Panc1 (cell line): ENCODE results near the gene SDK1.

ENCODE experiments used
- POLR2AphosphoS5 ChIP-seq: IDR thresholded peaks from 2 replicates; pipeline ENCODE4 v1.6.1; 2012; ENCODE audit warnings: mild to moderate bottlenecking, low read depth, low read length, moderate library complexity
- REST ChIP-seq, 2 experiments: IDR thresholded peaks; 2 replicates each; pipeline ENCODE4 v1.6.1; 2011 to 2012; ENCODE audit warnings: low read depth in 2 of 2, control low read depth in 1 of 2, low read length in 1 of 2, mild to moderate bottlenecking in 1 of 2, moderate library complexity in 1 of 2; ENCODE audit not compliant: insufficient read depth in 1 of 2
- SIN3A ChIP-seq: IDR thresholded peaks from 2 replicates; pipeline ENCODE4 v1.6.1; 2012; ENCODE audit warnings: low read depth, mild to moderate bottlenecking, low read length, moderate library complexity, borderline replicate concordance; ENCODE audit not compliant: insufficient read depth
- TCF7L2 ChIP-seq: IDR thresholded peaks from 2 replicates; pipeline ENCODE4 v1.6.1; 2011; ENCODE audit warnings: mild to moderate bottlenecking, low read depth, low read length, inconsistent platforms
- TF ChIP-seq, protein P1 (sequence below): fragments of 450-650 bp; IDR thresholded peaks from 2 replicates; pipeline ENCODE4 v1.5.1; 2017; ENCODE audit warnings: mild to moderate bottlenecking

- TF ChIP-seq SIN3A = no peak
- TF ChIP-seq, protein P1, sequence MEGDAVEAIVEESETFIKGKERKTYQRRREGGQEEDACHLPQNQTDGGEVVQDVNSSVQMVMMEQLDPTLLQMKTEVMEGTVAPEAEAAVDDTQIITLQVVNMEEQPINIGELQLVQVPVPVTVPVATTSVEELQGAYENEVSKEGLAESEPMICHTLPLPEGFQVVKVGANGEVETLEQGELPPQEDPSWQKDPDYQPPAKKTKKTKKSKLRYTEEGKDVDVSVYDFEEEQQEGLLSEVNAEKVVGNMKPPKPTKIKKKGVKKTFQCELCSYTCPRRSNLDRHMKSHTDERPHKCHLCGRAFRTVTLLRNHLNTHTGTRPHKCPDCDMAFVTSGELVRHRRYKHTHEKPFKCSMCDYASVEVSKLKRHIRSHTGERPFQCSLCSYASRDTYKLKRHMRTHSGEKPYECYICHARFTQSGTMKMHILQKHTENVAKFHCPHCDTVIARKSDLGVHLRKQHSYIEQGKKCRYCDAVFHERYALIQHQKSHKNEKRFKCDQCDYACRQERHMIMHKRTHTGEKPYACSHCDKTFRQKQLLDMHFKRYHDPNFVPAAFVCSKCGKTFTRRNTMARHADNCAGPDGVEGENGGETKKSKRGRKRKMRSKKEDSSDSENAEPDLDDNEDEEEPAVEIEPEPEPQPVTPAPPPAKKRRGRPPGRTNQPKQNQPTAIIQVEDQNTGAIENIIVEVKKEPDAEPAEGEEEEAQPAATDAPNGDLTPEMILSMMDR = no peak
- no peak for TF ChIP-seq POLR2AphosphoS5
- no peak for TF ChIP-seq TCF7L2
- no peak for TF ChIP-seq REST (IDR thresholded peaks at IDR 0.05; ENCODE audit: insufficient read depth in 1 of 2, low read depth in 2 of 2, low read length in 1 of 2)
Observed at GRCh38 chr7:3923307-3923918, 622.4 kb downstream of the SDK1 start.
